OCI-LY3 (cell line): Measurements from ENCODE around the gene ENTR1.

ENCODE experiments used
- H2AFZ ChIP-seq: fragments of 200-600, 300-600 bp; shearing (Covaris generic); 2 replicates; pipeline ENCODE4 v1.6.0; 2014; ENCODE audit warnings: antibody characterized with exemption, low read depth, low read length
- H3K27ac ChIP-seq: fragments of 200-600, 300-600 bp; sonication (generic); 2 replicates; pipeline ENCODE4 v1.5.1; 2014; ENCODE audit warnings: mild to moderate bottlenecking, low read length, moderate library complexity, mixed read lengths
- H3K27me3 ChIP-seq: fragments of 200-600, 300-600 bp; sonication (generic); 2 replicates; pipeline ENCODE4 v1.6.1; 2014; ENCODE audit warnings: low read depth, low read length, mixed read lengths
- H3K36me3 ChIP-seq: fragments of 200-600, 300-600 bp; sonication (generic); replicated peaks from 2 replicates; pipeline ENCODE3; 2014; ENCODE audit warnings: low read depth, low read length, mixed read lengths
- H3K4me1 ChIP-seq: fragments of 300-600, 200-600 bp; sonication (generic); 2 replicates; pipeline ENCODE4 v1.6.1; 2014; ENCODE audit warnings: low read length, mixed read lengths
- H3K4me2 ChIP-seq: fragments of 200-600, 300-600 bp; sonication (generic); 2 replicates; pipeline ENCODE4 v1.6.1; 2014; ENCODE audit warnings: low read length, mixed read lengths
- H3K4me3 ChIP-seq: fragments of 300-600, 200-600 bp; sonication (generic); 2 replicates; pipeline ENCODE4 v1.5.1; 2014; ENCODE audit warnings: antibody characterized with exemption, mild to moderate bottlenecking, low read length, moderate library complexity
- H3K79me2 ChIP-seq: fragments of 300-600, 200-600 bp; shearing (Covaris generic); 2 replicates; pipeline ENCODE4 v1.6.1; 2014; ENCODE audit warnings: mild to moderate bottlenecking, low read length, mixed read lengths
- H3K9ac ChIP-seq: fragments of 300-600, 200-600 bp; shearing (Covaris generic); 2 replicates; pipeline ENCODE4 v1.6.0; 2014; ENCODE audit warnings: mild to moderate bottlenecking, low read length, moderate library complexity
- H3K9me3 ChIP-seq: fragments of 200-600, 300-600 bp; shearing (Covaris generic); 2 replicates; pipeline ENCODE4 v1.6.1; 2014; ENCODE audit warnings: low read length, mixed read lengths; ENCODE audit not compliant: insufficient read depth
- H4K20me1 ChIP-seq: fragments of 200-600, 300-600 bp; sonication (generic); 2 replicates; pipeline ENCODE4 v1.6.1; 2016; ENCODE audit warnings: low read length, mixed read lengths; ENCODE audit not compliant: insufficient read depth
- CTCF ChIP-seq: fragments of 200-600, 300-600 bp; sonication (generic); IDR thresholded peaks from 2 replicates; pipeline ENCODE4 v1.5.1; 2014; ENCODE audit warnings: antibody characterized with exemption, low read length, low read depth
- EZH2phosphoT487 ChIP-seq: fragments of 200-600 bp; shearing (Covaris generic); IDR thresholded peaks from 2 replicates; pipeline ENCODE4 v1.6.1; 2018; ENCODE audit warnings: antibody characterized with exemption, mixed run types, low read depth

ENTR1 gene

GRCh38 chr9:136405481-136405880 is 4.9 kb downstream of the ENTR1 start:
- peak overlapping the region; percentile 72; the same call in 1 of the 2 replicates for H3K9ac ChIP-seq
- H4K20me1 ChIP-seq, result no peaks in the 10 kb centered on the region
- H3K27me3 ChIP-seq, result no peaks in the 10 kb centered on the region
- H3K9me3 ChIP-seq, result no peaks in the 10 kb centered on the region
- peaks cover 51% of the 10 kb centered on the region for H3K4me1 ChIP-seq
- H3K27ac ChIP-seq, result peak overlapping the region; percentile 94
- peaks cover 42% of the 10 kb centered on the region for H3K36me3 ChIP-seq
- peak overlapping the region; percentile 47; the same call in 1 of the 2 replicates for H3K4me3 ChIP-seq
- peaks cover 52% of the 10 kb centered on the region for H3K79me2 ChIP-seq
- peak overlapping the region; percentile 68 for H3K4me2 ChIP-seq
- TF ChIP-seq CTCF, result no peak
- no peak for TF ChIP-seq EZH2phosphoT487
- H2AFZ ChIP-seq, result no peak overlapping the region

GRCh38 chr9:136404801-136405136 is 5.6 kb downstream of the ENTR1 start:
- Histone ChIP-seq H3K4me1 (peaks cover 54% of the 10 kb centered on the region), H3K9me3 (no peaks in the 10 kb centered on the region), H3K27me3 (no peaks in the 10 kb centered on the region), H3K4me2 (peak overlapping the region; percentile 68), H4K20me1 (no peaks in the 10 kb centered on the region), H3K9ac (peak overlapping the region; percentile 72), H3K27ac (peak overlapping the region; percentile 94), H3K4me3 (peak overlapping the region; percentile 47), H3K36me3 (peaks cover 42% of the 10 kb centered on the region), H2AFZ (no peak overlapping the region), H3K79me2 (peaks cover 49% of the 10 kb centered on the region)
- no peak for TF ChIP-seq CTCF
- TF ChIP-seq EZH2phosphoT487, result no peak

- H3K27ac ChIP-seq, result peak overlapping the region; percentile 94
- peaks cover 54% of the 10 kb centered on the region for H3K4me1 ChIP-seq
- peaks cover 49% of the 10 kb centered on the region for H3K79me2 ChIP-seq
- peak overlapping the region; percentile 66 for H3K4me3 ChIP-seq
- TF ChIP-seq EZH2phosphoT487, result no peak
- no peak for TF ChIP-seq CTCF
- H3K27me3 ChIP-seq, result no peaks in the 10 kb centered on the region
- peaks cover 3% of the 10 kb centered on the region; the same call in 1 of the 2 replicates for H4K20me1 ChIP-seq
- peaks cover 42% of the 10 kb centered on the region for H3K36me3 ChIP-seq
- peak overlapping the region; percentile 72 for H3K9ac ChIP-seq
- H3K9me3 ChIP-seq, result no peaks in the 10 kb centered on the region
- peak overlapping the region; percentile 68 for H3K4me2 ChIP-seq
- H2AFZ ChIP-seq, result no peak overlapping the region
These were observed 6.3 kb downstream of the ENTR1 start for GRCh38 chr9:136403915-136404800.

- Histone ChIP-seq H3K9ac (peak overlapping the region; percentile 65; the same call in 1 of the 2 replicates), H3K79me2 (peaks cover 49% of the 10 kb centered on the region), H4K20me1 (peaks cover 9% of the 10 kb centered on the region), H3K9me3 (no peaks in the 10 kb centered on the region), H3K4me2 (peak overlapping the region; percentile 68), H3K27ac (peak overlapping the region; percentile 94), H3K27me3 (no peaks in the 10 kb centered on the region), H3K4me3 (peak overlapping the region; percentile 66), H3K4me1 (peaks cover 54% of the 10 kb centered on the region), H2AFZ (no peak overlapping the region), H3K36me3 (peaks cover 41% of the 10 kb centered on the region)
- TF ChIP-seq CTCF (no peak; the same call in 1 of the 2 replicates), EZH2phosphoT487 (no peak)
These were observed 6.9 kb downstream of the ENTR1 start for GRCh38 chr9:136403538-136403914.
